OCI-LY3 (cell line): ENCODE measurements around the gene KCNC3.

Source experiments
- H2AFZ ChIP-seq: fragments of 200-600, 300-600 bp; shearing (Covaris generic); 2 replicates; pipeline ENCODE4 v1.6.0; 2014; ENCODE audit warnings: antibody characterized with exemption, low read depth, low read length
- H3K27ac ChIP-seq: fragments of 200-600, 300-600 bp; sonication (generic); 2 replicates; pipeline ENCODE4 v1.5.1; 2014; ENCODE audit warnings: mild to moderate bottlenecking, low read length, moderate library complexity, mixed read lengths
- H3K27me3 ChIP-seq: fragments of 200-600, 300-600 bp; sonication (generic); 2 replicates; pipeline ENCODE4 v1.6.1; 2014; ENCODE audit warnings: low read depth, low read length, mixed read lengths
- H3K36me3 ChIP-seq: fragments of 200-600, 300-600 bp; sonication (generic); replicated peaks from 2 replicates; pipeline ENCODE3; 2014; ENCODE audit warnings: low read depth, low read length, mixed read lengths
- H3K4me1 ChIP-seq: fragments of 300-600, 200-600 bp; sonication (generic); 2 replicates; pipeline ENCODE4 v1.6.1; 2014; ENCODE audit warnings: low read length, mixed read lengths
- H3K4me2 ChIP-seq: fragments of 200-600, 300-600 bp; sonication (generic); 2 replicates; pipeline ENCODE4 v1.6.1; 2014; ENCODE audit warnings: low read length, mixed read lengths
- H3K4me3 ChIP-seq: fragments of 300-600, 200-600 bp; sonication (generic); 2 replicates; pipeline ENCODE4 v1.5.1; 2014; ENCODE audit warnings: antibody characterized with exemption, mild to moderate bottlenecking, low read length, moderate library complexity
- H3K79me2 ChIP-seq: fragments of 300-600, 200-600 bp; shearing (Covaris generic); 2 replicates; pipeline ENCODE4 v1.6.1; 2014; ENCODE audit warnings: mild to moderate bottlenecking, low read length, mixed read lengths
- H3K9ac ChIP-seq: fragments of 300-600, 200-600 bp; shearing (Covaris generic); 2 replicates; pipeline ENCODE4 v1.6.0; 2014; ENCODE audit warnings: mild to moderate bottlenecking, low read length, moderate library complexity
- H3K9me3 ChIP-seq: fragments of 200-600, 300-600 bp; shearing (Covaris generic); 2 replicates; pipeline ENCODE4 v1.6.1; 2014; ENCODE audit warnings: low read length, mixed read lengths; ENCODE audit not compliant: insufficient read depth
- H4K20me1 ChIP-seq: fragments of 200-600, 300-600 bp; sonication (generic); 2 replicates; pipeline ENCODE4 v1.6.1; 2016; ENCODE audit warnings: low read length, mixed read lengths; ENCODE audit not compliant: insufficient read depth
- EZH2phosphoT487 ChIP-seq: fragments of 200-600 bp; shearing (Covaris generic); IDR thresholded peaks from 2 replicates; pipeline ENCODE4 v1.6.1; 2018; ENCODE audit warnings: antibody characterized with exemption, mixed run types, low read depth
- TF ChIP-seq, protein P1 (sequence below): fragments of 200-600, 300-600 bp; sonication (generic); IDR thresholded peaks from 2 replicates; pipeline ENCODE4 v1.5.1; 2014; ENCODE audit warnings: antibody characterized with exemption, low read length, low read depth

The KCNC3 gene

DNA sequence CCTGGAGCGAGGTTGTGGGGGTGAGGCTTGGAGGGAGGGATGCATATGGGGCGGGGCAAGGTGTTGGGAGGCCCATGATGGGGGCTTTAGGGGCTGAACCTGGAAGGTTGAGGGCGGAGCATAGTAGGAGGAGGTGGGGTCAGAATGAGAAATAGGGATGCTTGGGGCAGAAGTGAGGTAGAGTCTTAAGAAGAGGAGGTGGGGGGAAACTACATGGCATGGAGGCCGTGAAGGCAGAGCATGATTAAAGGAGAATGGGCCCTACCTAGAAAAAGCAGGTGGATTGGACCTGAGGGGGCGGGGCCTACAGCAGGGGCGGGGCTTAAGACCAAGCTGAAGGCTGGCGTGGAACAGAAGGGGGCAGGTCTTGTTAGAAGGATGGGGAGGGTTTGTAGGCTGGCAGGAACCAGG, 47.9 kb upstream of the KCNC3 start:
- no peak for TF ChIP-seq EZH2phosphoT487
- TF ChIP-seq, protein P1, sequence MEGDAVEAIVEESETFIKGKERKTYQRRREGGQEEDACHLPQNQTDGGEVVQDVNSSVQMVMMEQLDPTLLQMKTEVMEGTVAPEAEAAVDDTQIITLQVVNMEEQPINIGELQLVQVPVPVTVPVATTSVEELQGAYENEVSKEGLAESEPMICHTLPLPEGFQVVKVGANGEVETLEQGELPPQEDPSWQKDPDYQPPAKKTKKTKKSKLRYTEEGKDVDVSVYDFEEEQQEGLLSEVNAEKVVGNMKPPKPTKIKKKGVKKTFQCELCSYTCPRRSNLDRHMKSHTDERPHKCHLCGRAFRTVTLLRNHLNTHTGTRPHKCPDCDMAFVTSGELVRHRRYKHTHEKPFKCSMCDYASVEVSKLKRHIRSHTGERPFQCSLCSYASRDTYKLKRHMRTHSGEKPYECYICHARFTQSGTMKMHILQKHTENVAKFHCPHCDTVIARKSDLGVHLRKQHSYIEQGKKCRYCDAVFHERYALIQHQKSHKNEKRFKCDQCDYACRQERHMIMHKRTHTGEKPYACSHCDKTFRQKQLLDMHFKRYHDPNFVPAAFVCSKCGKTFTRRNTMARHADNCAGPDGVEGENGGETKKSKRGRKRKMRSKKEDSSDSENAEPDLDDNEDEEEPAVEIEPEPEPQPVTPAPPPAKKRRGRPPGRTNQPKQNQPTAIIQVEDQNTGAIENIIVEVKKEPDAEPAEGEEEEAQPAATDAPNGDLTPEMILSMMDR = no peak
- Histone ChIP-seq H2AFZ (no peak overlapping the region), H3K79me2 (no peaks in the 10 kb centered on the region), H3K4me1 (peaks cover 3% of the 10 kb centered on the region; the same call in 1 of the 2 replicates), H3K9ac (no peak overlapping the region), H4K20me1 (0 out of 2 replicates have a peak, but pooled peaks cover 4% of the 10 kb centered on the region), H3K36me3 (peaks cover 29% of the 10 kb centered on the region), H3K4me2 (peak overlapping the region; percentile 48), H3K27me3 (no peaks in the 10 kb centered on the region), H3K9me3 (no peaks in the 10 kb centered on the region), H3K4me3 (peak overlapping the region; percentile 83), H3K27ac (no peak overlapping the region)

DNA sequence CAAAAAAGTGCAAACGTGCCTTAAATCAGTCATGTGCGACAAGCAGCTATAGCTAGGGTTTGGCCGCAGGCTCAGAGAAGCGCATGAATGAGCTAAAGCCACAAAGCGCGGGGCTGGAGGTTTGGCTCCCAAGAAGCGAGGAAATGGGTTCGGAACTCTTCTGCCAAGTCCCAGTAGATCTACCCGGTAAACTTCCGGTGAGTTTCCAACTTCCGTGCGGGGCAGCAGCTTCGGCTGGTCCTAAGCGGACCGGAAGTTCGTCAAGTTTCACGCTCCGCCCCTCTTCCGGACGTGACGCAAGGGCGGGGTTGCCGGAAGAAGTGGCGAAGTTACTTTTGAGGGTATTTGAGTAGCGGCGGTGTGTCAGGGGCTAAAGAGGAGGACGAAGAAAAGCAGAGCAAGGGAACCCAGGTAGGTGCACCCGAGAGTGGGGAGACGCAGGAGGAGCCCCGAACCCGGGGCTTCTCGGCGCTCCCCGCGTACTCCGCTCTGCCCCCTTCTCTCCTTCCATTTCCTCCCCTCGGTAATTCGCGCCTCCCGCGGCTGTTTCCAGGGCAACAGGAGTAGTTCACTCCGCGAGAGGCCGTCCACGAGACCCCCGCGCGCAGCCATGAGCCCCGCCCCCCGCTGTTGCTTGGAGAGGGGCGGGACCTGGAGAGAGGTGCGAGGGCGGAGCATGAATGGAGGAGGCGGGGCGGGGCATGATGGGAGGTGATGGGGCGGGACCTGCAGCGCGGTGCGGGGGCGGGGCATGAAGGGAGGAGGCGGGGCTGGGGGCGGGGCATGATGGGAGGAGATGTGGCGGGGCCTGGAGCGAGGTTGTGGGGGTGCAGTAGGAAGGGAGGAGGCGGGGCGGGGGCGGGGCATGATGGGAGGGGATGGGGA, 47.2 kb upstream of the KCNC3 start, which contains the start of gene NR1H2:
Gene NR1H2 (plus strand): TSS at position 292 of the 885 bp plus-strand sequence. CDS start 1,149 bp downstream, outside the sequence.
- H4K20me1 ChIP-seq = 0 out of 2 replicates have a peak, but pooled peaks cover 4% of the 10 kb centered on the region
- peak within 1 kb of the TSS; percentile 88 for H3K9ac ChIP-seq
- H3K27me3 ChIP-seq = no peaks in the 10 kb centered on the region
- peak within 1 kb of the TSS; percentile 83 for H3K4me3 ChIP-seq
- H3K4me2 ChIP-seq = peak within 1 kb of the TSS; percentile 79
- H3K36me3 ChIP-seq = peaks cover 28% of the 10 kb centered on the region
- no peak for TF ChIP-seq EZH2phosphoT487
- H3K9me3 ChIP-seq = no peaks in the 10 kb centered on the region
- peaks cover 3% of the 10 kb centered on the region; the same call in 1 of the 2 replicates for H3K4me1 ChIP-seq
- peak within 1 kb of the TSS; percentile 65; the same call in 1 of the 2 replicates for H2AFZ ChIP-seq
- H3K27ac ChIP-seq = peak within 1 kb of the TSS; percentile 86
- no peaks in the 10 kb centered on the region for H3K79me2 ChIP-seq

DNA sequence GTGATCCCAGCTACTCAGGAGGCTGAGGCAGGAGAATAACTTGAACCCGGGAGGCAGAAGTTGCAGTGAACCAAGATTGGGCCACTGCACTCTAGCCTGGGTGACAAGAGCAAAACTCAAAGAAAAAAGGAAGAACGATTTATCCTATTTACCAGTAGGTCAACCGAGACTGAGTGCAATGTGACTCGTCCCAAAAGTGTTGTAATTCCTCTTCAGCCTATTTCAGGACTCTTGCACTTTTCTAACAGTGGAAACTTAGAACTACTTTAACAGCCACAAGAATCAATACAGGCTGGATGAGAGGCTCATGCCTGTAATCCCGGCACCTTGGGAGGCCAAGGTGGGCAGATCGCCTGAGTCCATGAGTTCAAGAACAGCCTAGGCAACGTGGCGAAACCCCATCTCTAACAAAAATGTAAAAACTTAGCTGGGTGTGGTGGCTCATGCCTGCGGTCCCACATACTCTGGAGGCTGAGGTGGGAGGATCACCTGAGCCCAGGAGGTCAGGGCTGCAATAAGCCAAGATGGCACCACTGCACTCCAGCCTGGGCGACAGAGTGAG, 42.8 kb upstream of the KCNC3 start:
- Histone ChIP-seq H2AFZ (no peak overlapping the region), H3K27ac (no peak overlapping the region), H4K20me1 (no peaks in the 10 kb centered on the region), H3K4me3 (no peak overlapping the region), H3K4me2 (no peak overlapping the region), H3K79me2 (no peaks in the 10 kb centered on the region), H3K9me3 (no peaks in the 10 kb centered on the region), H3K27me3 (no peaks in the 10 kb centered on the region), H3K4me1 (peaks cover 16% of the 10 kb centered on the region; the same call in 1 of the 2 replicates), H3K36me3 (no peaks in the 10 kb centered on the region), H3K9ac (no peak overlapping the region)
- TF ChIP-seq, protein P1 = no peak
- TF ChIP-seq EZH2phosphoT487 = no peak

DNA sequence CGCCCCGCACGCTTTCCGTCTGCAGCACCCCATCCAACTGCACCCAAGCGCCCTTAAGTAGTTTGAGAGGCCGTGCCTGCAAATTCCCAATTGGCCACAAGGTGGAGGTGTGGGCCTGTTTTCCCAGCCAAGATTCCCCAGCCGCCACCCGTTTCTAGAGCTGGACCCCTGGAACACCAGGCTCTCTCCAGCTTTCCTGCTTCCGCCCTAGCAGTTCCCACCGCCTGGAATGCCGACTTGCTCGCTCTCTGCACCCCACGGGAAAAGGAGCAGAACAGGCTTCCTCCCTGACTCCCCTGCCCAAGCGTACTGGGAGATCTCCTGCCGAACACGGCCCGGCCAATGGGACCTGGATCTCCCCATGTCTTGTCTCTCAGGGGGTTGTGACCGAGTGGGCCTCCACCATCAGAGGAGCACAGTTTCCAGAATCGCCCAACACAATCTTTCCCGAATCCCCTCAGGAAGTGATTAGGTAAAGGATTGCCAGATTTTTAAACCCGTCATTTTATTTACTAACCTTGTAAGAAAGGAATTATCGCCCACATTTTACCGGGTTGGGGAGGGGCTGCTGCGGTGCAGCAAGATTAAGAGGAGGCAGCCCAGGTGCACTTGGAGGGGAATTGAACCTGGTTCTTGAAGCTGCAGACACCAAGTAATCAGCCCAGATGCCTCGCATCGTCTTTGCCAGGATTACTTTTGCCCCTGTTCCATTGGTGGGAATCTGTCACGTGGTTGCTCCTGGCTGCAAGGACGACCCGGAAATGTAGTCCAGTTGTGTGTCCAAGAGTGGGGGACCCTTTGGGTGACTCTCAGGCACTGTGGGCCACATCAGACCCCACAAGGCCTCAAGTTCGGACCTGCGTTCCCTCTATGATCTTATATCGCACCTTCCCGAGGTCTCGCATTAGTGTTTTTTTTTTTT, 39.7 kb upstream of the KCNC3 start:
- H3K79me2 ChIP-seq = no peaks in the 10 kb centered on the region; the same call in 1 of the 2 replicates
- H3K36me3 ChIP-seq = no peaks in the 10 kb centered on the region
- peak overlapping the region; percentile 88 for H3K4me2 ChIP-seq
- no peaks in the 10 kb centered on the region for H3K9me3 ChIP-seq
- peak overlapping the region; percentile 57 for H3K27ac ChIP-seq
- H3K4me3 ChIP-seq = peak overlapping the region; percentile 82
- H4K20me1 ChIP-seq = no peaks in the 10 kb centered on the region
- peaks cover 32% of the 10 kb centered on the region for H3K4me1 ChIP-seq
- peak overlapping the region; percentile 90 for H3K9ac ChIP-seq
- TF ChIP-seq, protein P1 = peak; percentile 83
- no peak for TF ChIP-seq EZH2phosphoT487
- H2AFZ ChIP-seq = peak overlapping the region; percentile 88
- H3K27me3 ChIP-seq = no peaks in the 10 kb centered on the region
